GM12878 (cell line): Measurements from ENCODE around the gene LEMD3.

Experiments
- FOXK2 ChIP-seq: fragments of 450-650 bp; IDR thresholded peaks from 2 replicates; pipeline ENCODE4 v1.6.1; 2017; ENCODE audit warnings: mild to moderate bottlenecking, moderate library complexity
- RCOR1 ChIP-seq: conservative IDR thresholded peaks from 2 replicates; pipeline ENCODE4 v1.6.1; 2012; ENCODE audit warnings: low read depth, low read length, improper control_type of control experiment
- STAT3 ChIP-seq: IDR thresholded peaks from 2 replicates; pipeline ENCODE4 v1.6.1; 2011; ENCODE audit warnings: low read depth, low read length, improper control_type of control experiment
- YY1 ChIP-seq: IDR thresholded peaks from 2 replicates; pipeline ENCODE4 v1.6.1; 2011; ENCODE audit warnings: low read depth, mild to moderate bottlenecking, low read length
- TF ChIP-seq, protein P1 (sequence below), 3 experiments: IDR thresholded peaks in 2 of 3; conservative IDR thresholded peaks in 1 of 3; 2 replicates each; pipeline ENCODE4 v1.5.1; 2011; ENCODE audit warnings: low read depth in 3 of 3, low read length in 3 of 3, mild to moderate bottlenecking in 3 of 3, control low read depth in 2 of 3, moderate library complexity in 2 of 3, inconsistent platforms in 1 of 3, mixed read lengths in 1 of 3; ENCODE audit not compliant: control insufficient read depth in 2 of 3, insufficient read depth in 1 of 3; ENCODE audit errors: extremely low read depth in 1 of 3
- TF ChIP-seq, protein P2 (sequence below): IDR thresholded peaks from 2 replicates; pipeline ENCODE4 v1.6.1; 2012; ENCODE audit warnings: low read depth, low read length, improper control_type of control experiment
- TF ChIP-seq, protein P3 (sequence below): IDR thresholded peaks from 2 replicates; pipeline ENCODE4 v1.6.1; 2012; ENCODE audit warnings: low read depth, low read length, improper control_type of control experiment

DNA sequence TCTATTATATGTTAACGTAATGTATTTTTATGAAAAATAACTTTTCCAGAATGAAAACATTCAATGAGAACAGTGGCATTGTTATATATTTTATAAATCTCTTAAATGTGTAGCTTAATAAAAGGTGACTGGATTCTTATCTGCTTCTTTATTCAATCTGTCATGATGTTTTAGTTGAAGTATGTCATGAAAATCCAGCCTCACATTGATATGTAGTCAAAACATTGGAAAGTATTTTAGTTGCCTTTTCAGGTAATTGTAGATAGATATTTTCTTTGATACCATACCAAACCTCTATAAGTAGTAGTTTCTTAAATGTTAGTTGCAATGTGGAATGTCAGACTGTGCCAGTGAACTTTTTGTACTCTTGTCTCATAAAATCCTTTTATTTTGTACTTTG is 67.8 kb downstream of the LEMD3 start:
- TF ChIP-seq RCOR1 (no peak), YY1 (no peak), STAT3 (no peak), FOXK2 (no peak)
- TF ChIP-seq, protein P1, sequence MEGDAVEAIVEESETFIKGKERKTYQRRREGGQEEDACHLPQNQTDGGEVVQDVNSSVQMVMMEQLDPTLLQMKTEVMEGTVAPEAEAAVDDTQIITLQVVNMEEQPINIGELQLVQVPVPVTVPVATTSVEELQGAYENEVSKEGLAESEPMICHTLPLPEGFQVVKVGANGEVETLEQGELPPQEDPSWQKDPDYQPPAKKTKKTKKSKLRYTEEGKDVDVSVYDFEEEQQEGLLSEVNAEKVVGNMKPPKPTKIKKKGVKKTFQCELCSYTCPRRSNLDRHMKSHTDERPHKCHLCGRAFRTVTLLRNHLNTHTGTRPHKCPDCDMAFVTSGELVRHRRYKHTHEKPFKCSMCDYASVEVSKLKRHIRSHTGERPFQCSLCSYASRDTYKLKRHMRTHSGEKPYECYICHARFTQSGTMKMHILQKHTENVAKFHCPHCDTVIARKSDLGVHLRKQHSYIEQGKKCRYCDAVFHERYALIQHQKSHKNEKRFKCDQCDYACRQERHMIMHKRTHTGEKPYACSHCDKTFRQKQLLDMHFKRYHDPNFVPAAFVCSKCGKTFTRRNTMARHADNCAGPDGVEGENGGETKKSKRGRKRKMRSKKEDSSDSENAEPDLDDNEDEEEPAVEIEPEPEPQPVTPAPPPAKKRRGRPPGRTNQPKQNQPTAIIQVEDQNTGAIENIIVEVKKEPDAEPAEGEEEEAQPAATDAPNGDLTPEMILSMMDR (IDR thresholded peaks at IDR 0.05 in 2 of 3, conservative IDR thresholded peaks at IDR 0.05 in 1 of 3; ENCODE audit: control insufficient read depth in 2 of 3, extremely low read depth in 1 of 3, insufficient read depth in 1 of 3, low read depth in 3 of 3, low read length in 3 of 3), result no peak
- TF ChIP-seq, protein P2, sequence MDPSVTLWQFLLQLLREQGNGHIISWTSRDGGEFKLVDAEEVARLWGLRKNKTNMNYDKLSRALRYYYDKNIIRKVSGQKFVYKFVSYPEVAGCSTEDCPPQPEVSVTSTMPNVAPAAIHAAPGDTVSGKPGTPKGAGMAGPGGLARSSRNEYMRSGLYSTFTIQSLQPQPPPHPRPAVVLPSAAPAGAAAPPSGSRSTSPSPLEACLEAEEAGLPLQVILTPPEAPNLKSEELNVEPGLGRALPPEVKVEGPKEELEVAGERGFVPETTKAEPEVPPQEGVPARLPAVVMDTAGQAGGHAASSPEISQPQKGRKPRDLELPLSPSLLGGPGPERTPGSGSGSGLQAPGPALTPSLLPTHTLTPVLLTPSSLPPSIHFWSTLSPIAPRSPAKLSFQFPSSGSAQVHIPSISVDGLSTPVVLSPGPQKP, result no peak
- TF ChIP-seq, protein P3, sequence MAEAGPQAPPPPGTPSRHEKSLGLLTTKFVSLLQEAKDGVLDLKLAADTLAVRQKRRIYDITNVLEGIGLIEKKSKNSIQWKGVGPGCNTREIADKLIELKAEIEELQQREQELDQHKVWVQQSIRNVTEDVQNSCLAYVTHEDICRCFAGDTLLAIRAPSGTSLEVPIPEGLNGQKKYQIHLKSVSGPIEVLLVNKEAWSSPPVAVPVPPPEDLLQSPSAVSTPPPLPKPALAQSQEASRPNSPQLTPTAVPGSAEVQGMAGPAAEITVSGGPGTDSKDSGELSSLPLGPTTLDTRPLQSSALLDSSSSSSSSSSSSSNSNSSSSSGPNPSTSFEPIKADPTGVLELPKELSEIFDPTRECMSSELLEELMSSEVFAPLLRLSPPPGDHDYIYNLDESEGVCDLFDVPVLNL, result no peak
